SU-DHL-6 (cell line): ENCODE results near the gene B4GALT6.

Experiments used
- H2AFZ ChIP-seq: fragments of 200-600 bp; sonication (generic); 2 replicates; pipeline ENCODE4 v1.6.1; 2014; ENCODE audit warnings: low read depth, mild to moderate bottlenecking, moderate library complexity, mixed read lengths, antibody characterized with exemption, low read length; ENCODE audit not compliant: severe bottlenecking
- H3F3A ChIP-seq: fragments of 200-600 bp; shearing (Covaris generic); 2 replicates; pipeline ENCODE4 v1.6.0; 2016; ENCODE audit warnings: antibody characterized with exemption, mild to moderate bottlenecking; ENCODE audit not compliant: insufficient read depth
- H3K27ac ChIP-seq: fragments of 200-600 bp; sonication (generic); 2 replicates; pipeline ENCODE4 v1.5.1; 2016; ENCODE audit warnings: low read depth, mild to moderate bottlenecking, low read length, moderate library complexity, mixed read lengths
- H3K27me3 ChIP-seq: fragments of 200-600 bp; sonication (generic), shearing (Covaris generic); 2 replicates; pipeline ENCODE4 v1.6.0; 2014; ENCODE audit warnings: mild to moderate bottlenecking, low read length
- H3K36me3 ChIP-seq: fragments of 200-600 bp; sonication (generic); 2 replicates; pipeline ENCODE4 v1.6.1; 2014; ENCODE audit warnings: mild to moderate bottlenecking, low read length, mixed read lengths
- H3K4me2 ChIP-seq: fragments of 300-600, 200-600 bp; shearing (Covaris generic), sonication (generic); 2 replicates; pipeline ENCODE4 v1.6.0; 2014; ENCODE audit warnings: low read length, low read depth, mild to moderate bottlenecking; ENCODE audit not compliant: poor library complexity, severe bottlenecking
- H3K4me3 ChIP-seq: fragments of 200-600 bp; sonication (generic); 2 replicates; pipeline ENCODE4 v1.5.1; 2014; ENCODE audit warnings: antibody characterized with exemption, low read length, mild to moderate bottlenecking, mixed read lengths; ENCODE audit not compliant: insufficient read depth, poor library complexity, severe bottlenecking
- H3K79me2 ChIP-seq: fragments of 200-600 bp; sonication (generic); 2 replicates; pipeline ENCODE4 v1.6.1; 2014; ENCODE audit warnings: mild to moderate bottlenecking, low read length, moderate library complexity; ENCODE audit not compliant: insufficient read depth
- H3K9ac ChIP-seq: fragments of 200-600 bp; sonication (generic); 2 replicates; pipeline ENCODE4 v1.7.0; 2014; ENCODE audit warnings: mild to moderate bottlenecking, low read length
- H3K9me2 ChIP-seq: fragments of 200-600 bp; sonication (generic); replicated peaks from 2 replicates; pipeline ENCODE4 v1.6.1; 2014; ENCODE audit warnings: low read length; ENCODE audit not compliant: insufficient read depth
- H3K9me3 ChIP-seq: fragments of 200-600 bp; sonication (generic); 2 replicates; pipeline ENCODE4 v1.6.1; 2014; ENCODE audit warnings: low read length, mixed read lengths; ENCODE audit not compliant: insufficient read depth
- H4K20me1 ChIP-seq: fragments of 200-600 bp; sonication (generic); 2 replicates; pipeline ENCODE4 v1.6.1; 2014; ENCODE audit warnings: low read depth, mild to moderate bottlenecking, antibody characterized with exemption, low read length, moderate library complexity, mixed read lengths
- CTCF ChIP-seq: fragments of 200-600 bp; sonication (generic); IDR thresholded peaks from one replicate; pipeline ENCODE4 v1.5.1; 2017; ENCODE audit warnings: antibody characterized with exemption, mild to moderate bottlenecking, low read length, moderate library complexity; ENCODE audit not compliant: insufficient read depth, poor library complexity, severe bottlenecking
- EZH2phosphoT487 ChIP-seq: fragments of 200-600 bp; sonication (generic), shearing (Covaris generic); conservative IDR thresholded peaks from 2 replicates; pipeline ENCODE4 v1.6.1; 2018; ENCODE audit warnings: mild to moderate bottlenecking, antibody characterized with exemption, low read length, moderate library complexity, mixed read lengths

Gene B4GALT6

DNA sequence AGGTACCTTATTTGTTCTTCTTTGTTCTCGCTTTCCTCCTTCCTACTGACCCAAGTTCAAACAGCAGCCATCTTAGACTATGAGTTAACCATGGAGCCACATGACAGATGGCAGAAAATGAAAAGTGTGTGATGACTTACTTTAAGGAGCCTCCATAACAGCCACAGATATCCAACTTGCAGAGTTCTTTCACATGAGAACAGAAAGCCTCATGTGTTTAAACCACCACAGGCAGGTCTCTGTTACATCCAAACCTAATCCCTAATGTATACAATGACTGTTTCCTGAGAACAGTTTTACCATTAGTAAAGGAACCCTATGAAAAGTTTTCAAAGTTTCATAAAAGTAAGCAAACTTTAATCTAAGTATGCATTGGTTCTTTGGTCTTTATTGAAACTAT is 20.3 kb downstream of the B4GALT6 start:
- no peaks in the 10 kb centered on the region for H3K9me3 ChIP-seq
- H3K4me2 ChIP-seq = no peak overlapping the region
- no peak overlapping the region for H3K27ac ChIP-seq
- H3K27me3 ChIP-seq = no peaks in the 10 kb centered on the region
- no peak overlapping the region for H3K4me3 ChIP-seq
- H3F3A ChIP-seq = no peaks in the 10 kb centered on the region
- TF ChIP-seq CTCF (no peak), EZH2phosphoT487 (no peak)
- no peaks in the 10 kb centered on the region for H3K9me2 ChIP-seq
- H4K20me1 ChIP-seq = no peaks in the 10 kb centered on the region
- no peak overlapping the region for H3K9ac ChIP-seq
- no peaks in the 10 kb centered on the region for H3K79me2 ChIP-seq
- H2AFZ ChIP-seq = no peak overlapping the region
- no peaks in the 10 kb centered on the region for H3K36me3 ChIP-seq

- Histone ChIP-seq H3K36me3 (no peaks in the 10 kb centered on the region), H3K27ac (no peak overlapping the region), H3K9ac (no peak overlapping the region), H3K9me2 (no peaks in the 10 kb centered on the region), H3F3A (no peaks in the 10 kb centered on the region), H3K79me2 (no peaks in the 10 kb centered on the region), H3K9me3 (no peaks in the 10 kb centered on the region), H3K4me3 (no peak overlapping the region), H2AFZ (no peak overlapping the region), H3K4me2 (no peak overlapping the region), H3K27me3 (no peaks in the 10 kb centered on the region), H4K20me1 (no peaks in the 10 kb centered on the region)
- TF ChIP-seq CTCF = no peak
- no peak for TF ChIP-seq EZH2phosphoT487
Observed at GRCh38 chr18:31661965-31662364, 22.4 kb downstream of the B4GALT6 start.

DNA sequence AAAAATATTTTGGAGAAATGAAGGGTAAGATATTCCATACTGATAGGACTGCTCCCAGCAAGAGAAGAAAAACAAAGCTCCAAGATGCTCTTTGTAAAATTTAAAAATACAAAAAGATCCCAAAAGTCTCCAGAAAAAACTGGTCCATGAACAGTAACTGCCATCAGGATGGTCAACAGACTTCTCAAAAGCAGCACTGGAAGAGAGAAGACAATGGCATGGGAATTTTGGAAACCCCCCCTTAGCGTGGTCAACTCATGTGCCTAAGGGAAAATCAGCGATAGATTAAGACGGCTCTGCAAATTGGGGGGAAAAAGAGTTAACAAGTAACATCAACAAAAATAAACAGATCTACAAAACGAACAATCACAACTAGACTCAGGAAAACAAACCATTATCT is 23.6 kb downstream of the B4GALT6 start:
- Histone ChIP-seq H3K27ac (no peak overlapping the region), H3K9me3 (no peaks in the 10 kb centered on the region), H4K20me1 (no peaks in the 10 kb centered on the region), H3K4me2 (no peak overlapping the region), H3K79me2 (no peaks in the 10 kb centered on the region), H3K9ac (no peak overlapping the region), H3K36me3 (no peaks in the 10 kb centered on the region), H3F3A (no peaks in the 10 kb centered on the region), H3K9me2 (no peaks in the 10 kb centered on the region), H3K4me3 (no peak overlapping the region), H3K27me3 (no peaks in the 10 kb centered on the region), H2AFZ (no peak overlapping the region)
- TF ChIP-seq CTCF (no peak), EZH2phosphoT487 (no peak)

DNA sequence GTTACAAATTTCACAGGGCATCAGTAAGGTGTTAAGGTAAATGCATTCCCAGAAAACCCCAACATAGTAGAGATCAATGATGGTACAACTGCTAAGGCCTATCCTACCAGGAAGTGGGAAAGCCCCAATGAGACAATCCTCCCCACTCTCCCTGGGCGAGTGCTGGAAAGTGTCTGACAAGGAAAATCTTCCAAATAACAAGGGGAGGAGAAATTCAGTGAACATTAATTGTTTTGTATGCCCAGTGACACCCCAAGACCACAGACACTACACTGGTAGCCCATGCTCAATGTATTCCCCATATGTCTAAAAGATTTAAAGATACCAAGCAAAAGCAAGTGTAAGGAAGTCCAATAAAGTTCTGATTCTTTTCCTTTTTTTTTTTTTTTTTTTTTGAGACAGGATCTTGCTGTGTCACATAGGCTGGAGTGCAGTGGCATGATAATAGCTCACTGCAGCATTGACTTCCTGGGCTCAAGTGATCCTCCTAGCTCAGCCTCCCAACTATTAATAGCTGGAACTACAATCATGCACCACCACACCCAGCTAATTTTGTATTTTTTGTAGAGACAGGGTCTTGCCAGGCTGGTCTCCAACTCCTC is 24.7 kb downstream of the B4GALT6 start:
- Histone ChIP-seq H3K79me2 (no peaks in the 10 kb centered on the region), H3K9me3 (no peaks in the 10 kb centered on the region), H3K27ac (no peak overlapping the region), H3K27me3 (no peaks in the 10 kb centered on the region), H3K4me2 (no peak overlapping the region), H4K20me1 (no peaks in the 10 kb centered on the region), H3F3A (no peaks in the 10 kb centered on the region), H3K4me3 (no peak overlapping the region), H3K36me3 (no peaks in the 10 kb centered on the region), H2AFZ (no peak overlapping the region), H3K9ac (no peak overlapping the region), H3K9me2 (no peaks in the 10 kb centered on the region)
- TF ChIP-seq EZH2phosphoT487 (no peak), CTCF (no peak)
